Suppressor macrophage treated with lipopolysaccharide for 4 hours (primary cell): ENCODE measurements around the gene GABBR1.

ENCODE experiments used
- DNase-seq: peaks from one replicate; pipeline ENCODE4 v3.0.0-alpha.2; 2020

Gene GABBR1

GRCh38 chr6:29561606-29562181 lies 71.3 kb downstream of the GABBR1 start:
- DNase-seq: no peak

GRCh38 chr6:29561091-29561490 lies 71.9 kb downstream of the GABBR1 start:
- DNase-seq: peak; percentile 19

GRCh38 chr6:29559524-29560287 lies 73.3 kb downstream of the GABBR1 start, which contains the start of gene UBD:
Gene UBD, minus strand, starts transcription at chr6:29559732. Its CDS starts 31 bp downstream, at chr6:29559701.
- DNase-seq: peak; percentile 5

- no peak for DNase-seq
Measured at GRCh38 chr6:29558439-29559079, 74.4 kb downstream of the GABBR1 start.

- DNase-seq: no peak
Measured at GRCh38 chr6:29557320-29557719, 75.7 kb downstream of the GABBR1 start.

- no peak for DNase-seq
Measured at GRCh38 chr6:29554764-29555163, 78.2 kb downstream of the GABBR1 start.

GRCh38 chr6:29553268-29554057 lies 79.5 kb downstream of the GABBR1 start:
- peak; percentile 65 for DNase-seq

GRCh38 chr6:29552512-29553051 lies 80.4 kb downstream of the GABBR1 start:
- DNase-seq: peak; percentile 74

- no peak for DNase-seq
Measured at GRCh38 chr6:29547573-29547972, 85.4 kb downstream of the GABBR1 start.

- DNase-seq: no peak
Measured at GRCh38 chr6:29537714-29538403, 95.1 kb downstream of the GABBR1 start.

GRCh38 chr6:29532320-29532951 lies 100.5 kb downstream of the GABBR1 start:
- DNase-seq: no peak

GRCh38 chr6:29531668-29532067 lies 101.3 kb downstream of the GABBR1 start:
- no peak for DNase-seq

GRCh38 chr6:29530671-29531310 lies 102.2 kb downstream of the GABBR1 start:
- DNase-seq: no peak

GRCh38 chr6:29529956-29530355 lies 103.0 kb downstream of the GABBR1 start:
- DNase-seq: no peak

- DNase-seq: no peak
Measured at GRCh38 chr6:29528988-29529560, 103.9 kb downstream of the GABBR1 start.

- DNase-seq: no peak
Measured at GRCh38 chr6:29528300-29528931, 104.6 kb downstream of the GABBR1 start.

- no peak for DNase-seq
Measured at GRCh38 chr6:29527564-29527963, 105.4 kb downstream of the GABBR1 start.

- no peak for DNase-seq
Measured at GRCh38 chr6:29527126-29527525, 105.9 kb downstream of the GABBR1 start.

- no peak for DNase-seq
Measured at GRCh38 chr6:29525311-29525639, 107.7 kb downstream of the GABBR1 start.
